SW480 (cell line): ENCODE data around the gene PNPLA8.
"Not testable (repeated sequence)": the region's sequence is repeated elsewhere in the genome, so short reads cannot be mapped to it uniquely, and the experiment has no call there.

ENCODE experiments used
- DNase-seq: peaks from one replicate; pipeline ENCODE4 v3.0.0-alpha.2; 2016; ENCODE audit warnings: low spot score

PNPLA8 gene

DNA sequence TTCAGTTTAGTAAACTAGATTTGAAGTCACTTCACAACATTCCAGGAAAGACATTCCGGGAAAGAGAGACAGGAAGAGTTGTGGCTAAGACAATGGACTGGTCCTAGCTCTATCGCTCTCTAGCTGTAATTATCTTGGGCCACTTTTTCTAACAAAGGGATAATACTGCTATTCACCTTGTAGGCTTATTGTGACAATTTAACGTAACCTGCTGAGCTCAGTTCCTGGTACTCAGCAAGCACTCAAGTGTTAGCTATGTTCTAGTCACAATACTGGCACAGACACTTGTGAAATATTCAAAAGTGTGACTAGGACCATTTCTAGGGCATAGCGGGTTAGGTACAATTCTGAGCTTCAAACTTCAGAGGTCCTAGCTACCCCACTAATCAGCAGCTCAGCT is 57.7 kb downstream of the PNPLA8 start:
- DNase-seq, result no peak

GRCh38 chr7:108467391-108467790 is 58.5 kb downstream of the PNPLA8 start:
- no peak for DNase-seq

GRCh38 chr7:108466322-108466721 is 59.6 kb downstream of the PNPLA8 start:
- not testable (repeated sequence) for DNase-seq

- DNase-seq, result no peak
Measured at GRCh38 chr7:108464743-108465142, 61.2 kb downstream of the PNPLA8 start.

DNA sequence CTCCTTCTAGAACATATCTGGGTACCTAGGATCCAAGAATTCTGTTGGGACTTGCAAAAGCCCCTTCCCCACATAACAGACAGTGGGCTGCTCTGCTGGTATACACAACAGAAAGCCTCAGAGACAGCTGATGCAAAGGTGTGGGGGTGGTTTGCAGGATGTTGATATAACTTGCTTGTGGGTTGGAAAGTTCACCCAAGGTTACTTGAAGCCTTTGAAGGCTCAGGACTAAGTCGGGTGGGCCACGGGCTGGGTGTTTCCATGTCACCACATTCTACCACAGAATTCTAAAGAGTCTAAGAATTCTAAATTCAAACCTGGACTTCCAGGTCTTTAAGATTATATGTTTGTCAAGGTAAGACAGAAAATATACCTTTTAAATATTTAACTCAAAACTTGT is 62.3 kb downstream of the PNPLA8 start:
- no peak for DNase-seq

GRCh38 chr7:108461840-108462239 is 64.1 kb downstream of the PNPLA8 start:
- DNase-seq, result no peak

DNA sequence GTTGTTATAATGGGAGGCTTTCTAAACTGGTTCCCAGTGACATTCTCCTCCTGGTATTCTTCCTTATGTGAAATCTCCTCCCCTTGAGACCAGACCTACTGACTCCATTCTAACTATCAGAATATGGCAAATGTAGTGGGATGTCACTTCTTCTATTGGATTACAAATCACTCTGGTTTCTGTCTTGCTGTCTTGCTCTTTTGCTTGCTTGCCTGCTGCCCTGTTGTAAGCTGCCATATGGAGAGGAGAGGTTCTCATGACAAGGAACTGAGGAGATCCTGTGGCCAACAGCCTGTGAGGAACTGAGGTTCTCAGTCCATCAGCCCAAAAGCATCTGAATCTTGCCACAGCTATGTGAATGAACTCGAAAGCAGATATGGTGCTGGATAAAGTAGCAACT is 65.0 kb downstream of the PNPLA8 start:
- no peak for DNase-seq

DNA sequence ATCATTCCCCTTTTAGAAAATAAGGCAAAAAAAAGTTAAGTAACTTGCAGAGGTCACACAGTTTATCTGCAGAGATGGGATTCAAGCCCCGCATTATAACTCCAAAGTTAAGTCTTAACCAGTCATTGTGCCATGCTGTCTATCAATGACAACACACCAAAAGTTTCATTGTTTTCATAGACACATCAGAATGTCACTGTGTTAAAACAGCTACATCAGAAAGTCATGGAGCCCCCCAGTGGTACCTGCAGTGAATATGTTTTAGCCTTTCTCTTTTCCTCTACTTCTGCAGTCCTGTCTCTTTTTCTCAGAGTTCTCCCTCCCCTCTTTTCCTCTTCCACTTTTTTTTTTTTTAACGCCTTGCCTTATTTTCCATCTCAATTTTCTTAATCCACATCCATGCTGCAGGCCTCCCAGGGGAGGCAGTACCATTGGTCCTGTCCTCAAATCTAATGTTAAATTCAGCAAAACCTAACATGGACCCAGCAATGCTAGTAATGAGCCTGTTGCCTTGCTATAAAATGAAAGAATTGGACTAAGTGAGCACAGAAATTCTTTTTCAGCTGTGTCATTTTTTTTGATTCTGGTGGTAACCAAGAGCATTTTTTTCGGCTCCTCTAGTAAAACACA is 65.9 kb downstream of the PNPLA8 start:
- peak; percentile 51 for DNase-seq

- no peak for DNase-seq
Measured at GRCh38 chr7:108457871-108458270, 68.1 kb downstream of the PNPLA8 start.

DNA sequence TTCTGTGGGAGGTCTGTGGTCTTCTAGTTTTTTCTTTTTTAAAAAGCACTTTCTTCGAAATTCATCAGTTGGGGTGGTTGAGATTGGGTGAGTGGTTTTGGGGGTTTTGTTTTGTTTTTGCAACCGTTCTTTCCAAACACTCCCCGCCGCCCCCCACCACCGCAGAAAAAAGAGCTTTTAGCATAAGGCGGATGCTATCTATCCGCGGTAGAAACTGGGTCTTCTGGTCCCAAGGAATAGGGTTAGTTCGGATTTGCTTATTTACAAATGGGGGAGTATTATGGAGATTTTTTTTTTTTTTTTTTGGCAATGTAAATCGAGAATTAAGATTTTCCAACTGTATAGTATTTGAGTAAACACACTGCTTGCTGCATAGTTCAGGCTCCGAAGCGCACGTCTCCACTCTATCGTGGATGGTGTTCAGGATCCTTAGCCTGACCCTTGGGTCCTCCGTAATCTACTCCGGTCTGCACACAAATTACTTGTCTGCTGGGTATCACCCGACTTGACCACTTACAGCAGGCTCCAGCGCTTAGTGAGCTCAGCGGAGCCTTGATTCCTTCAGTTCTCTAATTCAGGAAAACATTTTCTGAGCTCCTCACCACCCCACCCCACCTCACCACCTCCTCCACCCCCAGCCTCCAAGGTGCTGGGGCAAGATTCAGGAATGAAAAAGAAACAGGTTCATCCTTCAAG is 68.9 kb downstream of the PNPLA8 start:
- DNase-seq, result no peak

- peak; percentile 51 for DNase-seq
Measured at GRCh38 chr7:108455998-108456677, 69.8 kb downstream of the PNPLA8 start, which contains the start of gene NRCAM. TSS of gene NRCAM (minus strand) at chr7:108456436. CDS start at chr7:108240064, 216,372 bp downstream.

GRCh38 chr7:108455551-108455997 is 70.4 kb downstream of the PNPLA8 start:
- no peak for DNase-seq

GRCh38 chr7:108454674-108455550 is 71.0 kb downstream of the PNPLA8 start:
- DNase-seq, result peak; percentile 11

DNA sequence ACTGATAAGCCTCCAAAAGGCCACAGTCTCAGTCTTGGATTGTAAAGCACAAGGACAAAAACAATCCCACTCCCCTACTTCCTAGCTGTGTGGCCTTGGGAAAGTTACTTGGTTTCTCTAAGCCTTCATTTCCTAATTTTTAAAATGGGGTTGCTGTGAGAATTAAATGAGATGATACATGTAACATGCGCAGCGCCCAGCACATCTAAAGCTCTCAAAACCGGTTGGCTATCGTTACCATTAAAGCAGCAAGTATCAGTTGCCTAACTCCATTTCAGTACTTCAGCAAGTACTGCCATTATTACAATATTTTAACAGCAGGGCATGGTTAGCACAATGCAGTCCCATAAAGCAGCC is 71.6 kb downstream of the PNPLA8 start:
- DNase-seq, result no peak

DNA sequence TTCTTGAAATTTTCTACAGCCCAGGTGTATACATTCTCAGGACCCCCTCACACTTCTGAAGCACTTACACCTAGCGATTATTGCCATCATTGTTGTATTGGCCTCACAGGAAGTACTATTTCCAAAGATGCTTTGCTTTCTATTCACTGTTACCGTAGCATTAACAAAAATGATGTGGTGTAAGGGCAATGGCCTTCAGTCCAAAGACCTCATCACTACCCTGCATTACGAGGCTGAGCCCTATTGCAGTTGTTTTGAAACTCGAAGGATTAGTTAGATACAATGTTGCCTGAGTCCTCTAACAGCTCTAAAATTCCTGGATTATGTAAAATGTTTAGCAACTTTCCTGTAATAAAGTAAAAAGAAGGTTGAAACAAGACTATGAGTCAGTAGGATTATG is 72.6 kb downstream of the PNPLA8 start:
- no peak for DNase-seq

DNA sequence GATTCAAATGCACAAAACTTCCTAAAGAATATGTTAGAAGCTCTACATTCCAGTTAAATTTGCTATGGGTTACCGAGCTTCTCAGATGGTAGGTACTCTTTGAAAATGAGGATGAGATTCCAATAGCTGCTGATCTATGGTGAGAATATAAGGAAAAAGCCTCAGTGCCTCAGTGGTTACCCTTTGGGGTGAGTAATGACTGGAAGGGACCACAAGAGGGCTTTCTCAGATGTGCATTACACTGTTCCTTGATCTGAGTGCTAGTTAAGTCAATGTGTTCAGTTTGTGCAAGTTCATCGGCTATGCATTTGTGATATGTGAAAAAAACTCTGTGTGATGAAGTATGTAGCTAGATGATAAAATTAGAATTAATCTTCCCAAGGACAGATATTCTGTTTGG is 73.2 kb downstream of the PNPLA8 start:
- DNase-seq, result peak; percentile 46

DNA sequence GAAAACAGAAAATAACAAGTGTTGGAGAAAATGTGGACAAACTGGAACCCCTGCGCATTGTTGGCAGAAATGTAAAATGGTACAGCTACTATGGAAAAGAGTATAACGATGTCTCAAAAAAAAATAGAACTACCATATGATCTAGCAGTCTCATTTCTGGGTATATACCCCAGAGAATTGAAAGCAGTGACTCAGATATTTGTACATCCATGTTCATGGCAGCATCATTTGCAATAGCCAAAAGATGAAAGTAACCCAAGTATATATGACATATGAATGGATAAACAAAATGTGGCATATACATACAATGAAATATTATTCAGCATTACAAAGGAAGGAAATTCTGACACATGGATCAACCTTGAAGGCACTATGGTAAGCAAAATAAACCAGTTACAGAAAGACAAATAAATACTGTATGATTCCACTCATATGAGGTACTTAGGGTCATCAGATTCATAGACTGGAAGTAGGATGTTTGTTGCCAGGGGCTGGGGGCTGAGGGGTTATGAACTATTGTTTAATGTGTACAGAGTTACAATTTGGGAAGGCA is 74.6 kb downstream of the PNPLA8 start:
- DNase-seq, result no peak

DNA sequence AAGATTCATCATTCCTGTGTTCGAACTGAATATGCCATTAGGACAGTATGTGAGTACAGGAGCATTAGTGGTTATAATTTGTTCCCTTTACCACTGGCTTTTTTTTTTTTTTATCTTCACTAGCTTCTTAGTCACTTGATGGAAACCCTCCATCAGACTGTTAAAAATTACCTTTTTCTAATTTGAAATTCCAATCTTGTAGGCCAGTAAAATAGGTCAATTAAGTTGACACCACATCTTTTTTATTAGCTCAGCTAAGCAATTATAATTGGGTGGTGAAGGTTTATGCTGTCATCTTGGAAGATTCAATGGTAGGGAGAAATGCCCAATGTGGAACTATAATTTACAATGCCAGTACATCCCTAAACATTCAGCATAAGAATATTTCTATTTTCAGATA is 75.8 kb downstream of the PNPLA8 start:
- no peak for DNase-seq

DNA sequence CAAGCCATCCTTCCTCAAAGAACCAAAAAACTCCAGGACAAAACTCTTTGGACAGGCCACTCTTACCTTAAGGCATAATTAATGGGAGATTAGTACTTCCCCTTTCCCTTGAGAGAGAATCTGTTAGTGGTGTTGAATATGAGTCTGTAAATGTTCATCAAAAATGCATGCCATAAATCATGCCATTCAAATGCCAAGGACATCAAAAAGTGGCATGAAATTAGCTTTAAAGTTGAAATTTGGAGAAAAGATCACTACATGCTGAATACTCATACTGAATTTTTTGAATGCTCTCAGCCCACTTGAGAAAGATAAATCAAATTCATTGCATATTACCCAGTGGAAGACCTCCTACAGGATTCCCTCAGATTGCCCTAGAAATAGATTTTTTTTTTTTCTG is 76.4 kb downstream of the PNPLA8 start:
- no peak for DNase-seq

DNA sequence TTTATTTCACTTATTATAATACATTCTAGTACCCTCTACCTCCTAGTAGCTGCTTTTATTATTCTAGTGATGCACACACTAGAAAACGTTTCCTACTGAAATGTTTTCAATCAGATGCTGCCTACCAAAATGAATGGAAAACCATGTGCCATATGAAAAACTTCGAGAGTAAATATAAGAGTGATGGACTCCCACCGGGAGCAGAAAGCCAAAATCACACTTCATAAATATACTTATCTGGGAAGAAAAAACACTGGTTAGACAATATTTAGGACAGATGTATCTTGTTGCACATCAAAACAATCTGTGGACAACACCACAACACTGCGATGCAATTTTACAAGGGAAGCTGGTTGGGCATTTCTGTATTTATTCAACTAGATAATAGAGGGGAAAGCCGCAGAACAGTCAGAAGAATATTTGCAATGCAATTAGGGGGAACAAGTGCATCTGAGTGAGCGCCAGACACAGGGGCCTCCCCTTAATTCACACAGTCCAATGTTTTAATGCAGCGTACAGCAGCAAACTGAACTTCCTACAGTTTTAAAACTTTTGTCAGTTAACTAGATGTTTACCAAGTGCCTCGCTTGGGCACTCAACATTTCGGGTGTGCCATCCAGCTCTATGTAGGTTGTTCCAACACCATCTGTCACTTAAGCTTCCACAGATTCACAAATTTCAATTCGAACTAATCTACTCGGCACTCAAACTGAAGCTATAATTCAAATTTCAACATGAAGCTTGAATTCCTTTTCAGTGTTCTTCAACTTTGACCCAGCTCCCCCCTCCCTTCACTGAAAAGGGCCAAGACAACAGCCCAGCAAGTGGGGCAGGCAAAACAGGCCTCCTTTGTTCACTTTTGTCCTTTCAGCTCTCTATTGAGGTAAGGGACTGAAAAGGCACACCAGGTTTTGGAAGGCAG is 77.1 kb downstream of the PNPLA8 start:
- no peak for DNase-seq

- DNase-seq, result peak; percentile 64
Measured at GRCh38 chr7:108442039-108442568, 83.8 kb downstream of the PNPLA8 start.
